Stimulated activated CD4-positive, alpha-beta T cell treated with anti-CD3 and anti-CD28 coated beads, Interleukin-12 subunit alpha, Interleukin-12 subunit beta, amount 100 ng/mL, for 4 hours (primary cell): ENCODE data around the gene OTOS.

ENCODE experiments used
- DNase-seq: peaks from one replicate; pipeline ENCODE4 v3.0.0-alpha.2; 2020

Gene OTOS

DNA sequence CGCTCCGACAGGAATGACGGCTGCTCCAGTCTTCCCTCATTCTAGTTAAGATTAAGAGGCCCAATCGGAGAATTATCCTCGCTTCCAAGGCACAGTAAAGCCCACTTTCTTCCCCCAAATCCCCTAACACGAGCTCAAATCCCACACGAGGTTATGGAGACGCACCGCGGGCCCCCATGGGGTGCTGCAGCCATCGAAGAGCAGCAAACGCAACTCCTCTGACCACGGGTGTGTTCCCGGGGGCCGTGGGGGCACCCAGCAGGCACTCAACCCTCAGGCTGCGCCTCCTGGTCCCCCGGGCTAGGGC, 4.8 kb downstream of the OTOS start:
- no peak for DNase-seq

DNA sequence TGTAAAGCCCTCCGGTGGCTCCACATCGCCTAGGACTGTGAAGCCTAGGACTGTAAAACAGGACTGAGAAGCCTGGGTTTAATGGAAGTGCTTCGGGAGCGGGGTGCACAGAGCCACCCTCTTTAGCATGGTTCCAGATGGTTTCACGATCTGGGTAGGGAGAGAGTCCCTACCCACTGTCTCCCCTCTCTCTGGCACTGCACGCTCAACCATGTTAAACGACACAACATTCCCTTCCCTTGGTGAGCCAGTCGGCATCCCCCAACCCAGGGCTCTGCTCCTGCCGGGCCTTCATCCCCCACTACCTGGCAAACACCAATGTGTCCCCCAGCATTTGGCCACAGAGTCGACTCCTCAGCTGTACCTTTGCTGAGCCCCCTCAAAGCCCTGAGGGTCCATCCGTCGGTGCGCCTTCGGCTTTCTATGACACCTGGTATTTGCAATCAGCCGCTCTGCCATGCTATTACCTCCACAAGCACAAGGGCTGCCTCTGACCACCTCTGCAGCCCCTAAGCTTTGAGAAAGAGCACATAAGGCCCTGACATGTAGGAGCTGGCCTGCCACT, 5.4 kb downstream of the OTOS start:
- DNase-seq, result no peak

DNA sequence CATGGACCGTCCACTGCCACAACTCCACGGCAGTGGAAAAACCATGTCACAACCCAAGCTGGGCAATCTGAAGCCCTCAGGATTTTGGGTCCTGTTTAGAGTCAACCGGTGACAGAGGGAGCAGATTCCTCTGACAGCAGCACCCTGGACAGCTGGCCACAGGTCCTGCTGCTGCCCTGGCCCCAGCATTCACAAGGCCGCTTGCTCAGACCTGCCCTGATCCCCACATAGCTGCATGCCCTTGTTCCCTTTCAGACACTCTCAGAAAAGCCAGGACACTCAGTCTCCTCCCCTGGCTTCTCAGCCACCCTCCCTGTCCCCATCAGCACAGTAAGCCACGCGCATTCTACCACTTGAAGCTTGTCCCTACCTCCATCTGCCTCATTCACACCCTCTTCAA, 6.0 kb downstream of the OTOS start:
- no peak for DNase-seq

DNA sequence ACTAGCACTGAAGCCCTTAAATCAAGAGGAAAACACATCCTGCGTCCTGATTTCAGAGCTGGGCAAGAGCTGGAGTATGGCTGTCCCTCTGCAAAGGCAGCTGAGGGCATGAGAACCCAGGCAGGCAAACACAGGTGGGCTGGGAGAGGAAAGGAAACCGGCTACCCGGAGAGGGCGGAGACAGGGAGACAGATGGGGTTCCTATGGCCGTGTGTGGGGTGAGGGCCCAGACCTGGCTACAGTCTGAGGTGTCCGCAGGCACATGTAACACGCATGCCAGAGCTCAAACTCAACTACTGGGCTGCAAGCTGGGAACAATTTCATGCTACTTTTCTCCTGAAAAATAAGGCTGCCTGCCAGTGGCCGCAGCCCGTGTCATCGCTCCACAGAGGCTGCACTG, 7.1 kb downstream of the OTOS start:
- no peak for DNase-seq

DNA sequence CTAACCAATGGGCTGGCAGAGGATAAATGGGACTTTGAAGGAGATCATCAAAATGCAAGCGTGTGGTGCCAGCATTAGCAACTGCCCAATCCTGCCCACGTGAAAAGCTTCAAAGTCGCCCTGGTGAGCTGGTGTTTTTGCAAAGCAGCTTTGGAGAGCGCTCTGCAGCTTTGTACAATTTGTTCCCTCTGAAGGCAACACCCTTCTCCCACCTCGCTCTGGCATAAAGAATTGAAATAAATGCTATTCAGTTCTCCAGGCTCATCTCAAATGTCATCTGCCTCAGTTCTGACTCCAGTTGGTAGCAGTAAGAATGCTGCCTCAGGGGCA, 7.8 kb downstream of the OTOS start:
- DNase-seq, result no peak

DNA sequence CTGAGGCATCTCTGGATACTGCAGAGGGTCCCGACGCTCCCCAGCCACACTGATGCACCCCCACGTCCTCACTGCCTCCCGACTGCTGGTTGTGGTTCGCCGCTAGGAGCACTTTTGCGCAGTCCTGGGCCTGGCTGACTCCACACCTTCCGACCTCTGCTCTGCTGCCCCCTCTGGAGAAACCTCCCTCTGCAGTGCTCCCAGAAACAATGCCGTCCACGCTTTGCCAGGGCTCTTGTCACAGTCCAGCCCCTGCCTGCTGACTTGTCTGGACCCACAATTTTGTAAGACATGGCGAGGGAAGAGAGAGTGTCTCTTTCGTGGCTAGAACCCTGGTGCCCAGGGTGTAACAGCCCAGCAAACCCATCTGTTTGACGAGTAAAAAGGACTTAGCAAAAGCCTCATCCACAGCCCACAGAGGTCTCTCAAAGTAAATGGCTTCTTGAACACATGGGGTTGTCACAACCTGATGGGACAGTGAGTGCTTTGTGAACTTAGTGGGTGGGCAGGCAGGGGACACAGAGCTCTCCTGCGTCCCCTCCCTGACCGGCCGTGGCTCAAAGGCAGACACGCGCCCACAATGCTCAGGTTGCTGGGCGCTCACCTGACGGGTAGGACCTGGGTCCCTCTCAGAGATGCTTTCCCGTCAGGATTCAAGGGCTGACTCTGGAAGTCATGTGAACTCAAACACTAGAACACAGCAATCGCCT, 8.4 kb downstream of the OTOS start:
- DNase-seq, result no peak

DNA sequence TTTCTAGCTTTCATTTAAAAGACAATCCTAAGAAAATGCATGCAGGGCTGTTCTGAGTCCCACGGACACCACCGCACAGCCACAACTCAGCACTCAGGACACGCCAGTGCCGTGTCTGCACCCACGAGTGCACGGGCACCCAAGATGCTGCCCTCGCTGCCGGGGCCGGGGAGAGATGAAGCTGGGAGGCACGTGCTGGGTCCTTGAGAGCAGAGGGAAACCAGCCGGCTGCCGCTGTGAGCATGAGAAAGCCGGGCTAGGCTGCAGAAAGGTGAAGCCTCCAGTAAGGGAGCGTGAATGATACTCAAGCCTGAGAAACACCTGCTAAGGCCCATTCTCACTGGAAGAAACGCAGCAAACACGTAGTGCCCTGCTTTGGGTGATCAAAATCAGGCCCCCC, 9.2 kb downstream of the OTOS start:
- no peak for DNase-seq

DNA sequence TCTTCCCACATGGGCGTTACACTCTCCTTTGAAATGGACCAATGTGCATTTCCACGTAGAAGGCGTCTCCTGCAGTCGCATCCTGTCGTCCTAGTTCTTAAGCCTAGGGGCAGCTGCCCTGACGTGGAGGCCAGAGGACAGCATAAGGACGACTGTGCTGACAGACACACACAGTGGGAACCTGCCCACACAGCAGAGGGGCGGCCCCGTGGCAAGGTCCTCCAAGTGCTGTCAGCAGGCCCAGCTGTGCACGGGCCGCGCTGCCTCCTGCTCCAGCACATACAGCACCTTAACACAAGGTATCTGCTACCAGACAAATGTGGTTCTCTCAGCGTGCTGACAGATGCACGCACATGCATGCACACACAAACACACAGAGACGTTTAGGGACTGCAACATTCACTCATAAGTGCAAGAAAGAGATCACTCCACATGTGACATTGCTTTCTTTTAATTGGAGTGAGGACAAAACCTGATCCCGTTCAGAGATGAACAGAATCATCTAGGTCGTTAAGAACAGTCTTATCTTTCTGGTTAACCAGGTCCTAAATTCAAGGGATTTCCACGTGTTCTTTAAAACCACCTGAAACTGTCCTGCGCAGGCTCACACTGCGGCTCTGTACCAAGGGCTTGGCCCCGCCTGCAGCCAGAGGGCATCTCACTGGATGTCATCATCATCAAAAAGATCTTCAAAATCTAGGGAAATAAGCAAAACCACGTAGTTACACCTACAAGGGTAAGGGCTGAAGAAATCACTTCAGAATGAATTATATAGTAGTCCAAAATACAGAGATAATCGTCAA, 9.9 kb downstream of the OTOS start:
- DNase-seq, result no peak

DNA sequence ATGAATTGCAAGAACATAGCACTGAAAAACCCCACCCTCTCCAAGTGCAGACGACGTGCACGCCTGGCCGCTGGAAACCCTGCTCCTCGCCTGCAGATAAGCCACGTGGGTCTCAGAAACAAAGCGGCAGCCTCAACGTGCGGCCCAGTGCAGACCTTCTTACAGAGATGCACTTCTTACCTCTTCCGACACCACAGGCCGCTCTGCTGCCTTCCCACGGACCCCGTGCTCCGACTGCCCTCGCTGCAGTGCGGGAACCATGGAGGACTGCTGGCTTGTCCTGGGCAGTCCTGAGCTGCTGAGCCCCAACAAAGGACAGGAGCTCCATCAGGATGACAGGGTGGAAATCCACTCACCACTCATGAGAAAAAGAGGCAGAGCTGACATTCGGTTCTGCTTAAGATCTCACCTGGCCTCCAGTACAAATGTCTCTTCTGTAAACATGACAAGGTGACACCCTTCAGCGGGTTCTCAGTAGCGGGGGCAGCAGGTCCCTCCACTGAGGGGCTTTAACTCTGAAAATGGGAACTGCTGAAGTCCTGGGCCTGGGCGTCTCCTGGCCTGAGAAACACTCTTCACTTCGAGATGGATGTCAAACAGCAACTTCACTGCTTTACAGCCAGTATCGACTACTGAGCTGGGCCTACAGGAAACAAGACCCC, 10.6 kb downstream of the OTOS start:
- DNase-seq, result no peak

DNA sequence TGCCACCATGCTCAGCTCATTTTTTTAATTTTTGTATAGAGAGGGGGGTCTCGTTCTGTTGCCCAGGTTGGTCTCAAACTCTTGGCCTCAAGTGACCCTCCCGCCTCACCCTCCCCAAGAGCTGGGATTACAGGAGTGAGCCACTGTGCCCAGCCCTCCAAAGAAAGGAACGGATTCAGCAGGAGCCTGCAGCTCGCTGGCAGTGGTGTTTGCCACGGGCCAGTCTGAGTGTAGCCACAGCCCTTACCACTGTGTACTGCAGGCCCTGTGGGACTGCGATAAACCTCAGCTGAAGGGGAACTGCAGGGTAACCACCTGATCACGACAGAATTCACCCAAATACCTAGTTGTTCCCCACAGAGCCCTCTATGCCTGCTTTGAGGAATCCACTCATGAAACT, 11.1 kb downstream of the OTOS start:
- no peak for DNase-seq

DNA sequence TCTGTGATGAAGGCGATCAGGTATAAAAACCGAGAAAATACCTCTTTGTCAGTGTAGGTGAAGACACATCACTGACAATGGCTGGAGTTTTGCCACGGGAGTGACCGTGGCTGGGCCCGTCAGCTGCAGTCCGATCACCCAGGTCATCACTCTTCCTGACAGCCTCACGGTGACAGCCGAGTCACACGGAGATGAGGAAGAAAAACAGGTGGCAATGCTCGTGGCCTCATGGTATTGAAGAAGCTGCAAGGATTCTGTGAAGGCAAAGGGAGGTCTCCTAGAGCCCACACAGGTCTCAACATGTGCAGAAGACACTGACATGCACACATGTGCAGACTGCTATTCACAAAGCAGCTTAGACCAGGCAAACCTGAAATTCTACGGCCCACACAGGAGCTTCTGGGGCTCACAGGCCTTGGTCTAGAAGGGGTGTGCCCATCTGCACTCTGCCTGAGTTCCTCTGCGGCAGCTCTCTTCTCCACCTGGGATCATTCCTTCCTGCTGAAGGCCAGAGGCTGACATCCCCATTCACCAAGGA, 11.8 kb downstream of the OTOS start:
- DNase-seq, result no peak

DNA sequence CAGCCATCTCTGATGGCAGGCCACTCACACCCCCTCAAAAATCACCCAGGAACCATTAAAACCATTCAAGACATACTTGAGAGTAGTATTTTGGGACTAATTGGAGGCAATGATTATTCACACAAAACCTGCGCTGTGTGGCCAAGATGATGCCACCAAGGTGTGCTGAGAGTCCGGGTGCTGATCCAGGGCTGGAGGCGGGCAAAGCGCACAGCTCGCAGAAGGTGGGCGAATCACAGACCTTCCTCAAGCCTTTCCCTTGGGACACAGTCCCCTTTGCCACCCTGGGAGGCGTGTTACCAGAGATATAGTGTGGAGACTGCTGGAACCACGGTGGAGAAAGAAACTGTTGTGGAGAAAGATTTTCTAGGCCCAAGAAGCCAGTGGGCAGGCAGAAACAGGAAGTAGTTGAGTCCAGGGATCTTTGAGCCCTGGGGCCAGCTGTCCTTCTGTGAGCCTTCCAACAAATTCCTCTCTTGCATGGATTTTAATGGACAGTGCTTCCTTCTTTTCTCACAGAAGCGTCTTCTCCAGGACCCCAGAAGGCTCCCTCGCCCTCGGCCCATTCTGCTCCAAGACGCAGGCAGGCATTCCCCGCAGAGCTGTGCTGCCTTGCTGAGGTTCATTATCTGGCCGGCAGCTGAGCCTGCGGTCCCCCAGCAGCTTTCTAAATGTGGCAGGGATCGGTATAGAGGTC, 12.4 kb downstream of the OTOS start:
- DNase-seq, result no peak

DNA sequence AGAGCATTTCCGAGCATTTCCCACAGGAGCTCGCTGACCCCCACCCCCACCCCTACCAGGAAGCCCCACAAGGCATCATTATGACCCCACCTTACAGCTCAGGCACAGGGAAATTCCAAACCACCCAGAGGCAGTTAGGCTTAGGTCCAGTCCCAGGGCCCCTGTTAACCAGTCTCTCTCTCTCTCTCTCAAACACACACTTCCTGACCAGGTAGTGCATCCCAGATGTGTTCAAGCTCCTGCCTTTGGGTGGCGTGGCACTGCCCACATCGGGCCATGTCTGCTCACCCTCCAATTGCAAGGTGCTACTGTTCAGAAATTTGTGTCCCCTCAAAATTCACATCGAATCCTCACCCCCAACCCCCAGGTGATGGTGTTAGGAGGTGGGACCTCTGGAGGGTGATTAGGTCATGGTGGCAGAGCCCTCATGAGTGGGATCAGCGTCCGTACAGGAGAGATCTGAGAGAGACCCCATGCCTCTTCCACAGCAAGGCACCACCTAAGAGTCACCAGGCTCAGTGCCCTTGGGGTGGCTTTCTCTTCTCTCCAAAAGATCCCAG, 13.2 kb downstream of the OTOS start:
- no peak for DNase-seq

DNA sequence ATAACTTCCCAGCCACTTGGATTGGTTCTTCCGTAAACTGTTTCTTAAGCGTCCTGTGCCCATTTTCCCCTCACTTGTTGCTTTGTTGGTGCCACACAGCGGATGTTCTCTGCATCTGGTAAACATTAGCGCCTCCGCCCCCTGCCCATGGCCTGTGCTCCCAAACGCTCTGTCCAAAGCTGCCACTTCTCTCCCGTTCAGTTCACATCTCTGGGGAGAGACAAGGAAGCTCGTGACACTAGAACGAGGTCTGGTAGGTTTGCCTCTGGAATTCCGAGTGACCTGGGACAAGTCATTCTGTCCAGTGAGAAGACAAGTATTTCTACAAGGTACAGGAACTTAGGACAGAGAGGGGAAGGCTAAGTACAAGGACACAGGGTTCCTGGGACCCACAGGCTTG, 13.7 kb downstream of the OTOS start:
- no peak for DNase-seq

DNA sequence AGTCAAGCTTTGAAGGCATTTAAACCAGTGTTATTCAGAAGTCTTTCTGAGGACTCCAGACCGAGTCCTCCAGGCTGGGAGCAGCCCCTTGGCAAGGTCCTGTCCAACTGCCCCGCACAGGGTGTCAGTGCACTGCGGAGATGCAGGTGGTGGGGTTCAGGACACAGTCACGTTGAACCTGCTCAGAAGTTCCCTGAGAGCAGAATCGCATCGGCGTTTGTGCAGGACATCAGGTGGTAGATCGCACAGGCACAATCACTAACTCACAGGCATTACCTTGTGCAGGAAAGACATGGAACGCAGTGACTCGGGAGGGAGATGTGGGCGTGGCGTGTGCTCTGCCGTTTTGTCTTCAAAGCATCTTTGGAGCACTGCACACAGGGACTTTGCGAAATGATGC, 14.7 kb downstream of the OTOS start:
- DNase-seq, result no peak

DNA sequence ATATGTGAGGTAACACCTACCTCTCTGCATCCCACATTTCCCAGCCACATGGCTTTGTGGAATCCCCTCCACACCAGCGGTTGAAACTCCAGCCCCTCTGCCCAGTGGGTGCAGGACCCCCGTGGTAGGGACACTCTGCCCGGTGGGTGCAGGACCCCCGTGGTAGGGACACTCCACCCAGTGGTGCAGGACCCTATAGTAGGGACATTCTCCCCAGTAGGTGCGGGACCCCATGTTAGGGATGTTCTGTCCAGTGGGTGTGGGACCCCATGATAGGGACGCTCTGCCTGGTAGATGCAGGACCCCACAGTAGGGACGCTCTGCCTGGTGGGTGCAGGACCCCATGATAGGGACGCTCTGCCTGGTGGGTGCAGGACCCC, 15.8 kb downstream of the OTOS start:
- DNase-seq, result no peak

DNA sequence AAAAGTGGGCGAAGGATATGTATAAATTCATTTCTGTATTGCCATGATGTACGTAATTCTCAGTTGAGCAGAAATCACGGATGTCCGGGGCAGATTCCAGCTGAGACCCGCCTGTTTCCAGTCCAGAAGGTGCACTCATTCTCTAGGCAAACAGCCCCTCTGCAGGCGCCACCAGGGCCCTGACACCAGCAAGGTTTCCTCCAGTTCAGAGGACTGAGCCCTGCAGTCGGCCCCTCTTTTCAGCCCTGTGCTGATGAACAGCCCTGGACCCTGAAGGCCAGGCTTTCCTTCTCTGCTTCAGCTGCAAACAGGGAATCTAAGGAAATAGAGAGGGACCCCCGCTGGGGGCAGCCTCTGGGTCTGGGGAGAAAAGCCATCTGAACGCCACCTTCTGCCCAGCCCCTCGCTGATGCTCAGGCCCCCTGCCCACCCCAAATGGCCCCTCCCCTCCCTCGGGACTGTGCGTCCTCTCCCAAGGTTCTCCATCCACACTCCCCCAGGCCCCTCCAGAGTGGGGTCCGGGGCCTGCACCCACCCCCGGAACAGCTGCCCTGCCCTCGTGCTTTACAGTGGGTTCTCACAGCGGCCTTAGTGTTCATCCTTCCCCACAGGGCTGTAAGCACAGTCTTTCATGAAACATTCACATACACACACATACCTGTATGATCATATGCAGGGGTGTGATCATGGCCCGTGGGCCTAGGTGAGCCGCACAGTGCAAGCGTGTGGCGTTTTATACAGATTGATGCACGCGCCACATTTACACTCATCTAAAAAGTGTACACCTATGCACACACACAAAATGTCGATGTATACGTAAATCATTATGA, 16.4 kb downstream of the OTOS start:
- no peak for DNase-seq

DNA sequence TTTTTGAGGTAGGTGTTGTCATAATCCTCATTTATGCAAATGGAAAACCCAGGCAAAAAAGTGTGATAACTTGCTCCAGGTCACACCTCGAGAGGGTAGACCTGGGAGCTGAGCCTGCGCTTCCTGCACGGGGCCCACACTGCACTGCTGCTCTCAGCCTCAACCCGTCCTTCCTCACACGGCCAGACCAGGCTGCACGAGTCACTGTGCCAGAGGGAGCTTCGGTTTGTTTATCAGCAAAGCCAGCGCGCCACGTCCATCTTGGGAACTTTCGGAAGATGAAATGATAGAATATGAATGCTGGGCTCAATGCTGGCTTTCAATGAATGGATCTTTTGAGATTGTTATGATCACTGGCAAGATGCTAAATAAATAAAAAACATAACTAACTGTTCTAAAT, 18.8 kb downstream of the OTOS start:
- no peak for DNase-seq

DNA sequence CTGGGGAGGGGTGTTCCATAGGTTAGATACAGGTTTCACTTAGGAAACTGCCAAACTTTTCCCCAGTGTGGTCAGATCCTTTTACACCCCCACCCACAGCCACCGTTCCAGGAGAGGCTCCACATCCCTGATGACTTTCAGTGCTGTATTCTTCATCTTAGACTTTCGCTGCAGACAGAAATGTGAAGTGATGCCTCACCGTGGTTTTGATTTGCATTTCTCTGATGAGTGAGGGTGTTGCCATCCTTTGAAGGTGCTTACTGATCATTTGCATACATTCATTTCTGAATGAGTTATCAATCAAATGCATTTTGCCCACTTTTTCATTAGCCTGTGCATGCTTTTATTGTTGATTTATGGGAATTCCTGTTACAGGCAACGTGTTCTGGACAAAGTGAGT, 19.3 kb downstream of the OTOS start:
- no peak for DNase-seq

DNA sequence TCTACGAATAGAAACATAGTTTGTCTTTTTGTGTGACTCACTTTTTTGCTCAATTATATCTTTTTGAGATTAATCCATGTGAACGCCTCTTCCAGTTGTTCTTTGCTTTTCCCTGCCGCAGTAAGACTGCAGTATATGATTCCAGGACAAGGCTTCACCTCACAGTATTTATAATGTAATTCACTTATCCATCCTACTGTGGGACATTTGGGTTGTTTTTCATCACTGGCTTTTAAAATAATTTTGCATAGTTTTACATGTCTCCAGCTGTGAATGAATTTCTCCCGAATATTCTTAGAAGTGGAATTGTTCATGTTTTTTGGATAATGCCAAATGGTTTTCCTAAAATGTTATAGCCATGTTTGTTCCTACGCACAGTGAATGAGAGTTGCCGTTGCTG, 26.2 kb downstream of the OTOS start:
- no peak for DNase-seq

DNA sequence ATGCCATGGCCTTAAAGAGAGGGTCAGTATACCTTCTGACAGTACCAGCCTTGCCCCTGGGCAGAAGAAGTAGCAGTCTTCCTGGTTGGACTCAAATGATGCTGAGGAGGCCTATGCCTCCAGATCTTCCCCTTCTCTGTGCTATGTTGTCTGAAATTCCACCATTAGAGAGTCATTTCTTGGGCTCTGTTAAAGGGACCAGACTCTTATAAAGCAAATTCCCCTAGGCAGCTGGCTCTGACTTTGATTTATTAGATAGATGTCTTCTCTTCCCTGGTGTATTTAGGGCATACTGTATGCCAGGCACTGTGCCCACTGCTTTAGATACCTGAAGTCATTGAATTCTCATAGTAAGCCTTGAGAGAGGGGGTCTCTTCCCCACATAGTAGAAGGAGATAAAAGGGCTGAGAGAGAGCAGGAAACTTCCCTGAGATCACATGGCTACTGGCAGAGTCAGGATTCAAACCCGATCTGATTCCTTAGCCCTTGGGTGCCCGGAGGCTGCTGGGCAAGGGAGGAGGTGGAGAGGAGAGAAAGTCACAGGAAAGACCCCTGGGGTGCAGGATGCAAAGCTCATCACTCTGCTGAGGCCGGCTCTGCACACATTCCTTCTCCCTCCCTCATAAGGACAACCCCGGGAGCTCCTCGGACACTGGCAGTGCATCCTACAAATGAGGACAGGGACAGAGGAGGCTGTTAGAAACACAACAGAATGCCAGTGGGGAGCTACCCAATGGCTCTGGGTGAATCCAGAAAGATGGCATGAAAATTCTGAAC, 27.4 kb downstream of the OTOS start:
- no peak for DNase-seq
